ENCODE measurements around the gene ZNF230.

ZNF230 gene

GRCh38 chr19:44050740-44051649 is 48.2 kb downstream of the ZNF230 start:
- DNase-seq: no peak

GRCh38 chr19:44051650-44052402 is 49.1 kb downstream of the ZNF230 start, which contains the start of gene ZNF223:
Gene ZNF223 (plus strand): TSS chr19:44052036. CDS start chr19:44055177, 3,141 bp downstream.
- DNase-seq: peak; percentile 18

- DNase-seq: no peak
Observed at GRCh38 chr19:44055870-44056269, 53.1 kb downstream of the ZNF230 start.

GRCh38 chr19:44059229-44059628 is 56.5 kb downstream of the ZNF230 start:
- DNase-seq: no peak

- no peak for DNase-seq
Observed at GRCh38 chr19:44061038-44061437, 58.3 kb downstream of the ZNF230 start.

All from activated CD4-positive, alpha-beta T cell treated with anti-CD3 and anti-CD28 coated beads, Interleukin-10, Interleukin-2, amounts not matched to agents 100 ng/mL and 50 ng/mL, durations not matched to agents 16 hours and 8 hours (primary cell).